Measurements from ENCODE around the gene SDK1.
"Not testable (repeated sequence)": the region's sequence is repeated elsewhere in the genome, so short reads cannot be mapped to it uniquely, and the experiment has no call there.

The SDK1 gene

DNA sequence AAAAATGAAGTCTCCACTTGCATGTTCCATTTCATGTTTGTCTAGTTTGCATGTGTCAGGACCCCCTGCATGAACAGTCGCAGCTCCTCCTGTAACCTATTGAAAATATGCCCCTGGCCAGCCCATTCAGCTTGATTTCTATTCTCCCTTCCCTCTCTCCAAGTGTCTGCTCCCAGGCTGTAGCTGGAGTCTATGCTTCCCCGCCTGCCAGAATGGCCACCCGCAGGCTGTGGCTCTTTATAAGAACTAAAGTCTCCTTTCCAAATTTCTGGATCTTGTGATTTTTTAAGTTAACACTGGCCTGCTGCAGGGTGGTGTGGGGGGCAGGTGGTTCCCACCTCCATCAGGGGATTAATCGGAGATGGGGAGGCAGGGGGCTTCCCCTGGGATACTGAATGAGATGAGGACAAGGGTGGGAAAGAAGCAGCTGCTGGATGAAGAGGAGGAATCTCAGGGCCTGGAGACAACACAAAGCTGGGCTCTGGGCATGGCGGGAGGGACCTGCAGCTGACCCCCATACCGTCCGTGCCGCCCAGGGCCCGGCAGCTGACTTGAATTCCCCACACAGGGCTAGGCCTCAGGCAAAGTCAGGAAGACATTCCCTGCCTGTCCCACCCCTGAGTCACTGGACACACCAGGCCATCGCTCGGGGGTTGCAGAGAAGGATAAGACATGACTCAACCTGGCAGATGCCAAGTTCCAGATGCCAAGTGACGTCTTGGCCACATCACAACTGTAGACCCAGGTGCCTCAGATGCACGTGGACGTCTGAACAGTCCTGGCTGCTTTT, 981.6 kb downstream of the SDK1 start:
- DNase-seq = no peak

DNA sequence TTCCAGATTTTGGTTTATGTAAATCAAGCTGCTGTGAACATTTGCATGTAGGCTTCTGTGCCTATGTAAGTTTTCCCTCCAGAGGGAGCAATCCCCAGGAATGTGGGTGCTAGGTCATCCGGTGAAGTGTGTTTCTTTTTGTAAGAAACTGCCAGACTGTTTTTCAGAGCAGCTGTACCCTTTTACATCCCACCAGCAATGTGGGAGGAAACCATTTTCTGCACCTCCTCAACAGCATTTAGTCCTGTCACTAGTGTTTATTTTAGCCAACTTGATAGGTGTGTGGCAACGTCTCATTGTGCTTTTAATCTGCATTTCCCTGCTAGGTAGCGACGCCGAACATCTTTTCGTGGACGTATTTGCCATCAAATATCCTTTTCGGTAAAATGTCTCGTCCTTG, 985.3 kb downstream of the SDK1 start:
- DNase-seq = peak in 1 of 56 donors; percentile 8

DNA sequence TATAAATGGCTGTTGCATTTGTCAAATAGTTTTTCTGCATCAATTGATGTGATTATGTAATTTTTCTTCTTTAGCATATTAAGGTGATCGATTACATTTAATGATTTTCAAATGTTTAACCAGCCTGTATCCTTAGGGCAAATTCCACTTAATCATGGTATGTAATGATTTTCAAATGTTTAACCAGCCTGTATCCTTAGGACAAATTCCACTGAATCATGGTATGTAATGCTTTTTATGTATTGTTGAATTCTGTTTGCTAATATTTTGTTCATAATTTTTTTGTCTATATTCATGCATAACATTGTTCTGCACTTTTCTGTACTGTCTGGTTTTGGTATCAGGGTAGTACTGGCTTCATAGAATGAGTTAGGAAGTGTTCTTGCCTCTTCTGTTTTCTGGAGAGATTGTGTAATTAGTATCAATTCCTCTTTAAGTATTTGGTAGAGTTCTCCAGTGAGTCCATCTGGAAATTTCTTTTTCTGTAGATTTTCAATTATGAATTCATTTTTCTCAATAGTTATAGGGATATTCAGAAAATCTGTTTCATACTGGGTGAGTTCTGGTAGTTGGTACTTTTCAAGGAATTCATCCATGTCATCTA, 987.8 kb downstream of the SDK1 start:
- no peak for DNase-seq

DNA sequence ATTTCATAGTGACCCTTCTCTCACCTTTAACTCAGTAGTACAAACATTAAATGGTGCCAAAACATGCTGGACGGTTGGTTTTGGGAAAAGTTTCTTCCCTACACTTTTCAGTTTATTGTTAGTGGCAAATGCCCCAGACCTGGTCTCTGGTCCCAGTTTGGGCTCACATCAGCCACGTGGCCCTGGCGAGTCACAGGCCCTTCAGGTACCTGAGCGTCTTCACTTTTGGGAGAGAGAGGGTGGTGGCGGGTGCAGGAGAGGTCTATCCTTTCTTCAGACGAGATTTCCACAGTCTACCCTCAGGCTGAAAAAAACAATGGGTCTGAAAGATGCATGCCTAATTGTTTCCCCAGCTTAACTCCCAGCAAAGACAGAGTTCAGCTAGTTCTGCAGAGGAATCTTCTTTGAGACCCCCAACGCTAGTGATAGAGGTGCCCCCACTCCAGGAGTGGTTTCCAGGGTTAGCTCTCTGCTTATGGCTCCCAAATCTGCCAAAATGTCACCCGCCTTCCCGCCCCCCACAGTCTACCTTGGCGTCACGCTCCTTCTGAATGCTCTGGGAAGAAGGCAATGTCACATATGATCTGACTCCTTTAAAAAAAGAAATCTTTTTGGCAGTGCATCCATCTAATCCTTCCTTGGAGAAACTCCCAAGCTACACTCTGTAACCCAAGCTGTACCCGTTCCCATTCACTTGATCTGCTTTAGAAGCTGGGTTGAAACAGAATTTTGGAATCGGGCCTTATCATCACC, 996.3 kb downstream of the SDK1 start:
- no peak for DNase-seq

DNA sequence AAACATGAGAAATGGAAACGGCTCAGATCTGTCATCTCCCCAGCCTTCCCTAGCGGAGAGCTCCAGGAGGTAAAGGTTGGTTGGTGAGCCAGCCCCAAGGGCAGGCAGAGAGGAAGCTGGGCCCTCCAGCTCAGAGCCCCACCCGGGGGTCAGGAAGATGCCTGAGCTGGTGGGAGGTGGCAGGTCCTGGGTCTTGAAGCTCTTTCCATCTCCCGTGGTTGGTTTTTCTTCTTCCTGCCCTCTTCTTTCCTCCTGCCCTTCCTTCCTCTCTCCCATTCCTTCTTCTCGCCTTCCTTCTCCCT, 996.8 kb downstream of the SDK1 start:
- DNase-seq = no peak

DNA sequence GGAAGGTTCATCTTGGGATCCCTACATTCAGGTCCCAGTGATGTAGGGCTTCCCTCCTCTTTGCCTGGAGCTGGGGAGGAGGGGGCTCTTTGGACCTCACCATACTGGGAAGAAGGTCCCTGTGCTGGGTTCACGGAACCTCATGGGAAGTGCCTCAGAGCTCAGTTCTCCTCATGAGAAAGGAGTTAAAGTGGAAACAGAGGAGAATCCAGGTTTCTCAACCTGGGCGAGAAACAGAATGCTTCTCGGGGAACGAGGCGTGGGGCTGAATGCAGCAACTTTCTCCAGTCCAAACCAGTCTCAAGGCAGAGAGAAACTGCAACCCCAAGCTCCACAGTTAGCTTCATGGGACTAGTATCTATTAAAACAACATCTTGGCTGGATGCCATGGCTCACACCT, 998.4 kb downstream of the SDK1 start:
- no peak for DNase-seq

DNA sequence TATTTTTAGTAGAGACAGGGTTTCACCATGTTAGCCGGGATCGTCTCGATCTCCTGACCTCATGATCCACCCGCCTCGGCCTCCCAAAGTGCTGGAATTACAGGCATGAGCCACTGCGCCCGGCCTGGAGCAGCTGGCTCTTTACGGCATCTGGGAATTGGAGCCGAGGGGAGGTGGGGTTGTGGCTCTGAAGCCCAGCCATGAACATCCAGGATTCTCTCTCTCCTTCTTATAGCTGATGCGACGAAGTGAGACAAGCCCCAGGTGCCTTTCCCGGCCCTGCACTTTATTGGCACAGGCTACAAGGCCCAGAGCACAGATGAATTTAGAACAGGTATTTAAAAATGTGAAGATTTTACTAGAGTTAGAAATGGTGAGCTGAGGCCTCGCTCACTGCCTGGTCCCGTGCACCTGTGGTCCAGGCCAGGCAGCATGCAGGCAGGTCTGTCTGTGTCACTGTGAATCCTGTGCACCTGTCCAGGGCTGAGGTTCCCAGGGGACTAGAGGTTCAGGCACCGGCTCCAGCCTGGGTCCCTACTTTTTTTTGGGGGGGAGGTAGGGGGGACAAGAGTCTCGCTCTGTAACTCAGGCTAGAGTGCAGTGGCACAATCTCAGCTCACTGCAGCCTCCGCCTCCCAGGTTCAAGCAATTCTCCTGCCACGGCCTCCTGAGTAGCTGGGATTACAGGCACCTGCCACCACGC, 1001.3 kb downstream of the SDK1 start:
- no peak for DNase-seq

DNA sequence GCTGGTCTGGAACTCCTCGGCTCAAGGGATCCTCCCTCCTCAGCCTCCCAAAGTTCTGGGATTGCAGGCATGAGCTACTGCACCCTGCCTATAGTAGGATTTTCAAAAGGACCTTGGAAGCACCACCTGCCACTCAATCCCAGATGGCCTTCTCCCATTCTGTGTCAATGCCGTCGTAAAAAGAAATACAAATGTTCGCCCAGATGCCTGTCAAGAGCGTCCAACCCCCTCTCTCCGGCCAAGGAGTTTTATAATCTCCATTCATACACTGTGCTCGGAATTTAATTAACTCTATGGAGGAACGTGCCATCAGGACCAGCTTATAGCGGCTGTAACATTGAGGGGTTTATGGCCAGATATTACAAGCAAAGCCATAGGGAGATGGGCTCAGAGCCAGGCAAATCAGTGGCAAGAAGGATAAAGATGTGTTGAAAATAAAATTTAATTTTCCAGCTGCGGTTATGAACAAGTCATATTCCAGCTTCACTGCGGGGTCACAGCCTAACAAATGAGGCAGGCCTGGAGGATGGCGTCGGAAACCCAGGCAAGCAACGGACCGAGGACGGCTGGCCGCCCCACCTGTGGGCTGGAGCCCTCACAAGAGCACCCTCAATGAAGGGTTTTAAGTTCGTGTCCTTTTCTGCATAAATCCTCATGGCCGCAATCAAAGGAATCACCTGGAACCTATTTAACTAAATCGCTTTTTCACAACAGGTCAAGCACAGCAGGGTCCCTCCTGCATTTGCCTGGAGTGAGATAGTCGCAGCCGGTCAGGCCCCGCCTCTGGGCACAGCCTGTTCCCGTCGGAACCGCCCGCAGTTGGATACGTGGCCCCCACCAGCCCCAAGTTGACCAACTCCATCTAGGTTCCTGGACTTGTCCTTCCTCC, 1006.5 kb downstream of the SDK1 start:
- DNase-seq = no peak

DNA sequence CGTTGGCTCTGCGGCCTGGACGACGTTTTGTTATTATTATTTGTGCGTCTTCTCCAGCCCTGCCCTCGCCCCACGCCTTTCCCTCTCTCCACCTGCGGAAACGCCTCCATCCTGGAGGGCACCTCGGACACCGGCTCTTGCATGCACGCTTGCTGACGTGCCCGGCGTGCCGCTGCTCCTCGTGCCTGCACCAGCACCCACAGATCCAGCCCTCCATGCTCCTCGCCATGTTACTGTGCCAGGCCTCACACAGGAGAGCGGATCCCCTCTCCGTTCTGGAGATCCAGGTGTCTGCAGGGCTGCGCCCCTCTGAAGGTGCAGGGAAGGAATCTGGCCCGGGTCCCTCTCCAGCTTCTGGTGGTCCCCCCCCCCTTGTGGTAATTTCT, 1007.1 kb downstream of the SDK1 start:
- DNase-seq = no peak

DNA sequence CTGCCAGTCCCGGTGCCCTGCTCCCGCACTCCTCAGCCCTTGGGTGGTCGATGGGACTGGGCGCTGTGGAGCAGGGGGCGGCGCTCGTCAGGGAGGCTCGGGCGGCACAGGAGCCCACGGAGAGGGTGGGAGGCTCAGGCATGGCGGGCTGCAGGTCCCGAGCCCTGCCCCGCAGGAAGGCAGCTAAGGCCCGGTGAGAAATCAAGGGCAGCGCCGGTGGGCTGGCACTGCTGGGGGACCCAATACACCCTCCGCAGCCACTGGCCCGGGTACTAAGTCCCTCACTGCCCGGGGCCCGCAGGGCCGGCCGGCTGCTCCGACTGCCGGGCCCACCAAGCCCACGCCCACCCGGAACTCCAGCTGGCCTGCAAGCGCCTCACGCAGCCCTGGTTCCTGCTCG, 1012.9 kb downstream of the SDK1 start:
- DNase-seq = not testable (repeated sequence)

DNA sequence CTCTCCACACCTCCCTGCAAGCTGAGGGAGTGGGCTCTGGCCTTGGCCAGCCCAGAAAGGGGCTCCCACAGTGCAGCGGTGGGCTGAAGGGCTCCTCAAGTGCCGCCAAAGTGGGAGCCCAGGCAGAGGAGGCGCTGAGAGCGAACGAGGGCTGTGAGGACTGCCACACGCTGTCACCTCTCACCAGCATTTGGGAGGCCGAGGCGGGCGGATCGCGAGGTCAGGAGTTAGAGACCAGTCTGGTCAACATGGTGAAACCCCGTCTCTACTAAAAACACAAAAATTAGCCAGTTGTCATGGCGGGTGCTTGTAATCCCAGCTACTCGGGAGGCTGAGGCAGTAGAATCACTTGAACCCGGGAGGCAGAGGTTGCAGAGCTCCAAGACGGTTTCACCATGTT, 1013.3 kb downstream of the SDK1 start:
- not testable (repeated sequence) for DNase-seq
